GM18511 (cell line): ENCODE data around the gene EFL1.

ENCODE experiments used
- ATAC-seq: cut with Tn5 transposase; IDR thresholded peaks from one replicate; pipeline ENCODE4 v1.9.1; 2021; ENCODE audit warnings: mild to moderate bottlenecking, moderate library complexity; ENCODE audit not compliant: unreplicated experiment

Gene EFL1

DNA sequence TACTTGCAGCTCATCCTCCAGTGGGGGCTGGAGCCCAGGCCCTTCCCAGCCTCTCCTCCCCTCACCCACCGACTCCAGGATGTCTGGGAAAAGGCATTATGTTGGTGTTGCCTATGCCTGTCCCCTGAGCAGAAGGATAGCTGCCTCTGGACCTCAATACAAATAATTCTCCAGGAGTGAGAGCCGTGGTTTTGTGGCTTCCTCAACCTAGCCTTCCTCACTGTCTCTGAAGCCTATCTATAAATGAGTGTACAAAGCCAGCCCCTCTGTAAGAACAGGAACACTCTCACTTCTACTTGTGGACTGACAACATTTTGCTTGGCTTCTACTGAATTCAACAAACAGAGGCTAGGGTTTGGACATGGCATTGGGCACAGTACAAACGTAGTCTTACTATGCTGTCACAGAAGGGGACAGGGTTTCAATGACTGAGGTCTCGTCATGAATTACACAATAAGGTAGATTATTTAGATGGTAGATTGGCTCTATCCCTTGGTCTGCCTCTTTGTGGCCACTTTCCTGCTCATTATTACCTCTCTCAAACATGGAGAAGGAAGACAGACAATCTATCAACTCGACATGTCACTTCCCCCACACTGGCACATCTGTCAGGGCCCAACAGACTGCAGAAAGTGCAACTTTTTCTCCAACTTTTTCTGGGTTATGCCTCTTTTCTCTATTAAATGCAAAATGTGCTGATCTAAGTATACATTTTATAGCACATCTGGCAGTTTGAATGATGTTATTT lies 134.0 kb downstream of the EFL1 start:
- ATAC-seq = no peak

DNA sequence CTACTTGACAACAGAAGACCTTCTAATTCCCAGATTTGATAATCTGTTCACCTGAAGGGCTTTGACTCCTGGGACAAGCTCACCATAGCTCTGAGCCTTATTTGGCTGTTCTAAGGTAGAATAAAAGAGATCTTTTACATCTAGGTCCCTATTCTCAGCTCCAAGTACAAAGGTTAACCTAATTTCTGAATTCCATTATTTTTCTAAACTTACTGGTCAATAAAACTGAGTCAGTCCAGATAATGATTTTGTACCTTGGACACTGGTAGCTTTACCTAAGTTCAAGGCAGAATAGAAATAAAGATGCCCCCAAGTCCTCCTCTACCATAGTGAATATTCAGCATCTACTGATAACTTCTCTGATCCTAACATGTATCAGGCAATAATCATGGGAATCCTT lies 135.0 kb downstream of the EFL1 start:
- no peak for ATAC-seq

DNA sequence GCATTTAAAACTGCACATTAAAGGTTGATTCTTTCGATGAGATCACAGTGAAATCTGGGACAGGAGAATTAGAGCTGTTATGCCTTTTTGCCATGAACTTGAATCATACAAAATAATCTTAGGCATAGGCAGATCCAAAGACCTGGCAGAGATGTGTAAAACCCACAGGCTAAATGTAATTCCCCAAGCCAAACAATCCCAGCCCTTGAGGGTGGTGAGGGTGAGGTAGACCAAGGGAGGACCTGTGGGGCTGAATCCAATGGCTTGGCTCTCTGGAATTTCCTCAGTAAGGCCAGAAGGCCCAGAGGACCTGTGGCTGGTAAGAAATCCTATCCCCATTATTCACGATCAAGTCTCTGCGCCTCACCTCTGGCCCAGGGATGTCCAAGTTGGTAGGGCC lies 136.2 kb downstream of the EFL1 start:
- no peak for ATAC-seq

DNA sequence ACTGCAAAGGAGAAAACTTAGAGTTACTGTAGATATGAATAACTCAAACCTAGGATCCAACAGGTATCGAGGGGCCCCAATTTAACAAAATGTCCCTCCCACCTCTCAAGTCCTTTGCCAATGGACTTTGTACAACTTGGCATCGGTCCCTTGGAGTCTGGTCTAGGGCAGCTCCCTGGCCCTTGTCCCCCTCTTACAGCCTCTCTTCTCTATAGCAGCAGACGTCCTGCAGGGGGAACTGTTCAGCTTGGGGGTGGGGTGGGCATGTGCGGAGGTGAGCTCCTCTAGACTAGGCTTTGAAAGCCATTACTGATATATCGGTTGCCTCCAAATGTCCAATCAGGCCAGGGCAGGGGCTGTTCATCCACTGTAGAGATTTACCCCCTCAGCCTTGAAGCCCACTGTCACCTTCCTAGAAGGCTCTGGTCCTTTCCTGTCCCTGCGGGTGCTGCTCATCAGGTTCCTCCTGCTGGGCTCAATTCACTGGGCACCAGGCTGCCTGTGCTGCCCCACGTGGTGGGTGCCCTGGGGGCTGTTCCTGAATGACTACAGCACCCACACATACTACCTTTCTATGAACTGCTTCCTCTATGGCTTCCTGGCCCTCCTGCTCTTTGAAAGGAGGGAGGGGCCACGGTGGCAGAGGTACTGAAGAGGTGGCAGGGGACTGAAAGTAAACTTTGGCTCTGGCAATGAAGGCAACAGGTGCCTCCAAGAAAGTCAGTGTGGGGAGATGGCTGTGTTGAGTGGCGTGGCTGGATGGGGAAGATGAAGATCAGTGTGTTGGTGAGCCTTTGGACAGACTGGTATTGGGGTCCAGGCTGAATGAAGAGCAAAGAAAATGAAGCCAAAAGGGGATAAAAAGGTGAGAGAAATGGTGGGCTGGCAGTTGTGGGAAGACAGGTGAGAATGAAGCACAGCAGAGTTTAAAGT lies 137.9 kb downstream of the EFL1 start:
- no peak for ATAC-seq

DNA sequence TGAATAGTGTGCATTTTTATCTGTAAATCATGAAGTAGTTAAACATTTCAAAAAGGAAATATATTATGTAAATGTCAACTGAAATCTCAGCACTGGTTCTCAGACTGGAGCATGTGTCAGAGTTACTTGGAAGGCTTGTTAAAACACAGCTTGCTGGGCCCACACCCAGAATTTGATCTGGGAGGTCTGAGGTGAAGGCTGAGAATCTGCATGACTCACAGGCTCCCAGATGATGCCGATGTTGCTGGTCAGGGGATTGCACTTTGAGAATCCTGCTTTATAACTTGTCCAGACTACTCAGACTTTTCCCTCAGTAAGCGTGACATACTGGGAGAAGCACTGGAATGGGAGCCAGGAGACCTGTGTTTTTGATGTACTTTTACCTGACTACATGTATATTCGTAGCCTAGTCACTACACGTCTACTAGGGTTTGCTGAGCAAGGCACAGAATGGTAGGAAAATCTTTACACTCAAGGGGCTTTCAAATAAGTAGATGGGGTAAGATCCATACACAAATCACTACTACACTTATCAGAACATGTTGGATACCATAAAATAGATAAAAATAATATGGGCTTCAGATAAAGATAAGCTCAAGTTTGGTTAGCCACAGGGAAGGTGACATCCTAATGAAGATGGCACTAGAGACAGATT lies 139.7 kb downstream of the EFL1 start:
- ATAC-seq = no peak

DNA sequence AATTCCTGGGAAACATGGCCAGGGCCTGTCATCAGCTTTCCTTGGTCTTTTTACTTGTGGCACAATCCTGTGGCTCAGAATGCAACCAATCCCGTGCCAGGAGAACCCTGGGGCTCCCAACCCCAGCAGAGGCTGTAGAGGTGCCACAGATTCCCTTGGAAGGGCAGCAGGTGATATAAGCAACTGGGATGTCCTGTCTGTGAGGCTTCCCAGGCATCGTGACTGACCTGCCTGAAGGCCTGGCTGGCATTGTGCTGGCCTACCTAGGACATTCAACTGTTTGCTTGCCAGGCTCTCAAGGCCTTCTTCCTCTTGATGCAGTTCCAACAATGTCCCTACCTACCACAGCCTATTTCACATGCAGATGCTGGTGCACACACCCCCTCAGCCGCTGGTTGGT lies 144.5 kb downstream of the EFL1 start:
- no peak for ATAC-seq

DNA sequence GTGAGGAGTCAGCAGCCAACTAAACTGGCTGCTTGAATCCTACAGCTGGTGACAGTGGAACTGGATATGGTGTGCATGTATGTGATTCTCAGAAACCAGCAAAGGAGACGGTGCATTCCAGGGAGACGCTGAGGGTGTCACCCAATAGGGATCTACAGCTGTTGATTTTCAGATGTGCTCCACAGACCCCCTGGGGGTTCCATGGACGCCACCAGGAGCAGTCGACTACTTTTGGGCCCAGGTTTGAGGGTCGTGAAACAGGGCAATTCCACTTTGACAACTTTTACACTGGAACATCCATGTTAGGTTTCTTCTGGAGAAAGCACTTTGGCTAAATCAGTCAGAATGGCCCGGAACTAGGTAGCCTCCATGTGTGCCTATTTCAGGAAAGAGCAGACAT lies 145.2 kb downstream of the EFL1 start:
- ATAC-seq = no peak

DNA sequence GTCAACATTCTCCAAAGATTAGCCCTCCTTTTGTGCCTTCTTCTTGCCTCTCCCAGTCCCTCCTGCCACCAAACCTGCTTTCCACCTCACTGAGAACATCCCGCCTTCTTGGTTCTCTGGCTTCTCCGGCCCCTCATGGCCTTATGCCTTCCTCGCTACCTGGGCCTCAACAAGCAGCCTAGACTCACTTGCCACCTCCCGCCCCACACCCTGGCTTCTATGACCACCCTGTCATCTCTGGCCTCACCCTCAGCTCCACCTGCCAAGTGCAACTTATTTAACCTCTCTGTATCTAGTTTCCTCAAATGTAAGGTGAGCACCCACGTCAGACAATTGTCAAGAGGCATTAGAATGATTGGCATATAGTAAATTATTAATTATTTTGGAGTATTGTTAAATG lies 147.9 kb downstream of the EFL1 start:
- ATAC-seq = no peak

DNA sequence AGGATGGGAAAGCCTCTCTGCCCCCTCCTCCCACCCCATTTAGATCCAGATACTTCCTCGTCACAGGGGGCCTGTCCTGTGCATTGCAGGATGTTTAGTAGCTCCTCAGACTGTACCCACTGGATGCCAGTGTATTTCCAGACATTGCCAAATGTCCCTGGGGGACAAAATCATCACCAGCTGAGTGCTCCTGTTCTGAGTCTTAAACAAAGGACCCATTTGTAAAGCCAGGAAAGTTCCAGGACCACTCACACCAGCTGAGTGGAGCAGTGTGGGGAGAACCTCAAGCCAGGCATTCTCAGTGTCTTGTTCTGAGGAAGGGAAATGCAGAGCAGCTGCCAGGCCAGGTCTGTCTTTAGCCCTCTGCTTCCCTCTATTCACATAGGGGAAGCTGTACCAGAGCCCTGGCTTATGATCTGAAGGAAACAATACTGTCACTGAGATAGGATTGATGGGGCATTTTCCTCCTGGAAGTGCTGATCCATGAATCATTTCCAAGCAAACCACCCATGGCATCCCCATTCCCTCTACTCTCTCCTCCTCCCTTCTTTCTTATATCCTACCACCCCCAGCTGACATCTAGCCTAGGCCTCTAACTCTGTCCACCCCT lies 149.3 kb downstream of the EFL1 start:
- ATAC-seq = no peak

DNA sequence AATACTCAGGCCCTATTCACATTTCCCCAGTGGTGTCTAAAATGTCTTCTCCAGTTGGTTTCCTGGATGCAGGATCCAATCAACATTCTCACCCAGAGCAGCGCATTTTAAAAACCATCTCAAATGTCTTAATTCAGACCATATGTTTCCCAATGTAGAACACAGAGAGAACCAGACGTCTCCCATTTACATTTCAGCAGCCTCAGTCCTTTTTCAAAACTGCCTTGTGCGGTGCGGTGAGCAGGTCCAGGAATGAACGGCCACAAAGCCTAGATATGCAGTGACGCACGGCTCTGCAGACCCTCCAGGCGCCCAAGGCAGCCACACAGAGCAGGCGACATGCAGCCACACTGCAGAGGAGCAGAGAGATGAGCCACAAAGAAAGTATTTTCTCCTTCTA lies 150.6 kb downstream of the EFL1 start:
- ATAC-seq = no peak

DNA sequence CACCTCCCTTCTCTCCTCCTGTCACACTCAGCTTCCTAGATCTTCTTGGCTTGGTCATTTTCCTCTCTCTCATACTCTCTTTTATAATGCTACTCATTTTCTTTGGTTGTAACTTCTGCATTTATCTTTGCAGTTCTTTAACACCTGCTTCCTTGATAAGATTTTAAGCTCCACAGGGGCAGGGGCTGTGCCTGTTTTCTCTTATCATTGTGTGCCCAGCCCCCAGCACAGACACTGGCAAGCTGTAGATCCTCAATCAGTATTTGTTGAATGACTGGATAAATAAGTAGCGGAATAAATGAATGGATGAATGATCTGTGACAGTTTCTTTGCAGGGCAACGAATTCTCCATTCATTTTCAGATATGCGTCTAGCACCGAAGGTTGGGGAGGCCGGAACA lies 152.4 kb downstream of the EFL1 start:
- no peak for ATAC-seq

DNA sequence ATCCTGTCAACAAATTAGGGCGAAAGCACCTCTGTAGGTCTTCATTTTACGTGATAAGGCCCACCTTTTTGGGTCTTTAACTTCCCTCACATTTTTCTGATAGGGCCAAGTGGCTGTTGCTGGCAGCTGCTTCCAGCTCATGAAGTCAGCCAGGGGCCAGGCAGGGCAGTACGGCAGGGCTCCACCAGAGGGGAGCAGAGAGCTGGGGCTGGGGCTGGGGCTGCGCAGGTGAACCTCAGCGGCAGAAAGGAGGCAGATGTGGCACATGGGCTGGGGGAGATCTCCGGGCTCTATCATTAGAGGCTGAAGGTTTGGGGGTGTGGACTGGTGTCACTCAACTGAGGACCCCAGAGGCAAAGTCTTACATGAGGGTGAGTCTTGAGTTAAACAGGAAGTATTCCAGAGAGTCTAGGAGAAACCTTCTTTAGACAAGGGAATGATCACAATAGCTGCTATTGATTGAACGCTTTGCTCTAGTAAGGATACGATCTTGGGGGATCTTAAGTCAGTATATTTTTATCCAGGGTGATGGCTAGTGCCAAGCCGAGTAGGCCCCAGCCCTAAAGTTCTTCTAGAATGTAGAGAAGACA lies 153.9 kb downstream of the EFL1 start:
- peak; percentile 92 for ATAC-seq

DNA sequence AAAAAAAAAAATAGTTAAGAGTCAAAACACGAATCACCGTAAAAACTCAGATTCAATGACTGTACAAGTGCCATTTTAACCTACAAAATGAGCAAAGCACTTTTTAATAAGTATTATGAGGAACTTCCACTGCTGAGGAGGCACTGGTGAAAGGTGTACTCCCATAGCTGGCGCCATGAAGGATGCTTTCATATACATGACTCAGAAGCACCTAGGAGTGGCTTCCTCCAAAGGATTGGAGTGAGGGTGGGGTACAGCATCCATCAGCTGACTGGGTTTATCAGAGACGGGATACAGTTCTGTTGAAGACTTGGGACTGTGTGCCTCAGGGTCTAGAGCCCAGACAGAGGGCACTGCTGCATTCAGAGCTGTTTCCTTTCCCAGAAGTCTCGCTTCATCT lies 155.9 kb downstream of the EFL1 start:
- no peak for ATAC-seq

DNA sequence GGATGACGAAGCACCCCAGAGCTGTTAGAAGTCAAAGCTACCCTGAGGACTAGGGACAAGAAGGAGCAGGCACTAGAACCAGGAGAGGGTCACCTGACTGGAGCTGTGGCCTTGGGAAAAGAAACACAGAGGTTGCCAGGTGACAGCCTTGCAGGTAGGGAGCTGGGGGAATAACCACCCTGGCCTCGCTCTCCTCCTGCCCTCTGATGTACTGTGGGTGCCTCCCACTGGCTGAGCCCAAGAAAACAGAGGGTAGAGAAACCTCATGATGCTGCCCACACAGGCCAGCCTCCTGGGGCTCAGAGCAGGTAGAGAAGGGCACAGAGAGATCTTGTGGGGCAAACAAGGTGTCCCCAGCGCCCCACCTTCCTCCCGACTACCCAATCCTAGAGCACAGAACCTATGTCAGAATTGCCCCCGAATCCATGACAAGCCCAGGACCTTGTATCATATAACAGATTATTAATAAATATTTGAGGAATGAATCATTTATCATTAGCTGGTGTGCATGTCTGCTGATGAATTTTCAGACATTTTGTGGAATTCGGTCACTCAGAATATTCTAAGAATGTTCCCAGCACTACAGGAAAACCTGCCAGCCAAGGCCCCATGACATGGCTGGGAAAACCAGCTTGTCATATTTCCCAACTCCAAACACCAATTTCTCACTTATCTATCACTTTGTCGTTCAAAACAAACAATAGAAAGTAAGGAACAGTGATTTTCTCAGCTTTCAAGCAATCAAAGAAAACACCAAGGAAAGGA lies 156.9 kb downstream of the EFL1 start:
- ATAC-seq = no peak

DNA sequence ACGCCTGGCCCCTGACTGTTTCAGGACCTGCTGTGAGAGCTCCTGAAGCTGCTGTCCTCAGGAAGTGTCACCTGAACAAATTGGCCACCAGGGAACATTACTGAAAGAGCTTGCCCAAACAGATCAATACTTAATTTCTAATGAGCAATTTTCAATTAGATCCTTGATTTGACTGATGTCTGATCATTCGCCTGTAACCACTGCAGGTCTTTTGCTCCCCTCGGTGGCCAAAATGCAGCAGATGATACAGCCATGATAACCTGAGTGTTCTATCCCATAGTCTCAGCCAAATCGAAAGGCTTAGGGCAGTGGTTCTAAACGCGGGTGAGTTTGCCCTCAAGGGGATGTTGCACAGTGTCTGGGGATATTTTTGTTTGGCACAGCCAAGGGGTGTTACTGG lies 159.1 kb downstream of the EFL1 start:
- ATAC-seq = no peak

DNA sequence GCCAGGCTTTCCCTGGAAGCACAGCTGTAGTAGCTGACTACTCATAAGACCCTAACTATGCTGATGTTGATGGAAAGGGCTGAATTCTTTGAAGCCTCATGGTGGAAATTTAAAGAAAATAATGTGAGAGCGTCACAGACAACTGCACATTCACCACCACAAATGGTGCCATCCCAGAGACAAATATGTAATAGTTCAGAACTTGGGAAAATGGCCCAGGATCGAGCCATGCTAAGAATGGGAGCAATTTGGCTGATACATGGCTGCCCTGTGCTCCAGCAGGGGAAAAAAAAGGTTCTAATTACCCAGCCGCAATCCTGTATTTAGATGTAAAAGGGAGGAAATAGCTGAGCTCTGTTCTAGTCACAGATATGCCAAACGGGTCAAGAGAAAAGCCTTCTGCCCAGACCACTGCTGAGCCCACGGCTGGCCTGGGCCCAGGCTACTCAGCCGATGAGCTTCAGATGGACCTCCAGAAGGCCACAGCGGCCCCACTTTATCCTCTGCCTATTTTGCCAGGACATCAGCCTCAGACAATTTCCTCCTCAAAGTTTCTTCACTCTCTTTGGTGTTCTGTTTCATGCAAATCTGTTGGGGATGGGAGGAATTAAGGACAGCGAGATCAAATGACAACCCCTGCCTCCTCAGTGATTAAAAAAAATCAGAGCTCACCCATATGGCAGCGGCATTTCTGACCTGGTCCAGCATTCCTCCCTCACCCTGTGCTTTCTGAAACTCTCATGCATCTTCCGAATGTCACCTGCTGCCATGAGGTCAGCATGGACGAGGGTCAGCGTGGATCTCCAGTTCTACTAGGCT lies 162.2 kb downstream of the EFL1 start:
- ATAC-seq = no peak

DNA sequence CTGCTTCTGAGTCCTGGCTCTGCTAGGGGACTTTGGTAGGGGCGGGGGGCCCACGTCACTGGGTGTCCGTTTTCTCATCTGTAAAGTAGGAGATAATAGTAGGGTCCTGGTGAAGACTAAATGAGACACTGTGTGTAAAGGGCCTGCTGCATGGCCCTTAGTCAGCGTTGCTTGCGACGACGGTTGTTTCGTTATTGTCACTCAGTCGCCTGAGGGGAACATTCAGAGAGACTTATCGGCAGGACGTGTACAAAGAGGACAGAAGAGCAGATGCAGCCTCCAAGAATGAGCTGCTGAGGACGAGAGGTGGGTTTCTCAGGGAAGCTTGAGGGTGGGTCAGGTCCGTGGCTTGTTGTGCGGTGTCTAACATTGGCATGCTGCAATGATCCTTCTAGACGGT lies 163.9 kb downstream of the EFL1 start:
- no peak for ATAC-seq

DNA sequence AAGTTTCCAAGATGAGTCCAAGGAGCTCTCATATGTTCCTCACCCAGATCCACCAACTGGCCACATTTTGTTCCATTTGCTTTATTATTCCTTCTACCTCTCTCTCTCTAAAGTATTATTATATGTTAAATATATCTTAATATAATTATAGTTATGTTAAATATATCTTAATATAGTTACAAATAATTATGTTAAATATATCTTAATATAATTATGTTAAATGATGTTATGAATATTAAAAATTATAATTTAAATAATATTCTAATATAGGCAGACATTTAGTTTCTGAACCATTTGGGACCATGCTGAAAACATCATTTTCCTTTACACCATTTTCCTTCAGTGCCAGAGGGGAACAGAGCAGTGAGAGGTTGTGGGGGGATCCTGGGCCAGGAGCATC lies 166.7 kb downstream of the EFL1 start:
- ATAC-seq = no peak

DNA sequence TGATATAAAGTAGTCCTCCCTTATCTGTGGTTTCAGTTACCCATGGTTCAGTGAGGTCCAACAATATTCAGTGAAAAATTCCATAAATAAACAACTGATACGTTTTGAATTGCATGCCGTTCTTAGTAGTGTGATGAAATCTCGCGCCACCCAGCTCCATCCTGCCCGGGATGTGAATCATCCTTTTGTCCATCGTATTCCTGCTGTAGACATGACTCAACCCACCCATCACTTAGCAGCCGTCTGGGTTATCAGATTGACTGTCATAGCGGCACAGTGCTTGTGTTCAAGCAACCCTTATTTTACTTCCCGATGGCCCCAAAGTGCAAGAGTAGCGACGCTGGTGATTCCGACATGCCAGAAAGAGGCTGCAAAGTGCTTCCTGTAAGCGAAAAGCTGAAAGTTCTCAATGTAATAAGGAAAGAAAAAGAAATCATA lies 168.7 kb downstream of the EFL1 start:
- no peak for ATAC-seq
